ENCODE measurements around the gene MAVS.
"Not testable (repeated sequence)": the region's sequence is repeated elsewhere in the genome, so short reads cannot be mapped to it uniquely, and the experiment has no call there.

The MAVS gene

DNA sequence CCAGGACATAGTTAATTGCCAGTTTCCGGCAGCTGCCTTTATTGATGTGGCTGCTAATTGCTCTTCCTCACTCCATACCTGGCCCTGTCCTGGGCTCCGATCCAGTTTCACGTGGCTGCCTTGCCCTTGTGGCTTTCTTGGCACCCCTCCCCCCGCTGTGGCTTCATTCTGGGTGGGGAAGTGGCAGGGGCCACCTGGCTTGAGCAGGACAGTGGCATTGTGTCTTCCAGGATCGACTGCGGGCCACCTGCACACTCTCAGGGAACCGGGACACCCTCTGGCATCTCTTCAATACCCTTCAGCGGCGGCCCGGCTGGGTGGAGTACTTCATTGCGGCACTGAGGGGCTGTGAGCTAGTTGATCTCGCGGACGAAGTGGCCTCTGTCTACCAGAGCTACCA lies 10.8 kb downstream of the MAVS start:
- DNase-seq, result no peak

DNA sequence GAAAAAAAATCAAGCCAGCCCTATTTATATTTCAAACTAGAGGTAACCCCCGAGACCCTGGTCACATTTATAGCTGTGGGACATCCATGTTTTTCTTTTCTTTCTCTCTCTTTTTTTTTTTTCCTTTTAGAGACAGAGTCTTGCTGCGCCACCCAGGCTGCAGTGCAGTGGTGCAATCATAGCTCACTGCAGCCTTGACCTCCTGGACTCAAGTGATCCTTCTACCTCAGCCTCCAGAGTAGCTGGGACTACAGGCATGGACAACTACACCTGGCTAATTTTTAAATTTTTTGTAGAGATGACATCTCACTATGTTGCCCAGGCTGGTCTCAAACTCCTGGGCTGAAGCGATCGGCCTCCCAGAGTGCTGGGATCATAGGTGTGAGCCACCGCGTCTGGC lies 12.1 kb downstream of the MAVS start:
- DNase-seq, result no peak

DNA sequence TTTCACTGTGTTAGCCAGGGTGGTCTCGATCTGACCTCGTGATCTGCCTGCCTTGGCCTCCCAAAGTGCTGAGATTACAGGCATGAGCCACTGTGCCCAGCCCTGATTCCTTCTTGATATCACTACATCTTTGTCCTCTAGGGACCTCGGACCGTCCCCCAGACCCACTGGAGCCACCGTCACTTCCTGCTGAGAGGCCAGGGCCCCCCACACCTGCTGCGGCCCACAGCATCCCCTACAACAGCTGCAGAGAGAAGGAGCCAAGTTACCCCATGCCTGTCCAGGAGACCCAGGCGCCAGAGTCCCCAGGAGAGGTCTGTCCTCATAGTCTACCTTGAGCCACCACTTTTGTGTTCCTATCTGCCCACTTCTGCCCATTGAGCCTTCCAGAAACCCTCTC lies 14.6 kb downstream of the MAVS start:
- DNase-seq, result no peak

DNA sequence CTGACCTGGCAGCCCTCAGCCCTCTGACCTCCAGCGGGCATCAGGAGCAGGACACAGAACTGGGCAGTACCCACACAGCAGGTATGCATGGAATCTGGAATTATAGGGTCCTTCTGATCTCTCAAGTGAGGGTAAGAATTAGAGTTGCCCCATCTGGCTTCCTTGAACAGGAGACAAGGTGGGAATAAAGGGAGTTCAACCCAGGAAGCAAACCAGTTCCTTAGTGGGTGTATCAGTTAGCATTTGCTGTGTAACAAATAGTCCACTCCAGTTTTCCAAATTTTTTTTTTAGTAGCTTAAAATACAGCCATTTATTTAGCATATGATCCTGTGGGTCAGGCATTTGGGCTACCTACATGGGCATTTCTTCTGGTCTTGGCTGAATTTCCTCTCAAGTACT lies 15.7 kb downstream of the MAVS start:
- no peak for DNase-seq

DNA sequence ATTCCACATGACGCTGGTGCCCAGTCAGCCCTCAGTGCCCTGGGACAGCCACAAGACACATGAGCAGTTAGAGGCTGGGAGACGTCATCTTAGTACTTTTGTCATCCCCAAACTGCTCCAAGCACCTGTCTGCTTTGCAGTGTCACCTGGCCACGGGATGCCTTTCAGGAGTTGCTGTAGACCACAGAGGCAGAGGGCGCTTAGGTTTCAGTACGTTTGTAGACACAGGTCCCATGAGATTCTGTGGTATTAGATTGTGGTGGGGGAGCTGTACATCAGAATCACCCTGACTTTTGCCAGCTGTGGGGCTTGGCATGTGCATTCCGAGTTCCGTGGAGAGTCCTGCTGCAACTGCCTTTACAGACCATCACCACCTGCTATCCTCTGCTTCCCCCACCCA lies 16.7 kb downstream of the MAVS start:
- DNase-seq, result no peak

DNA sequence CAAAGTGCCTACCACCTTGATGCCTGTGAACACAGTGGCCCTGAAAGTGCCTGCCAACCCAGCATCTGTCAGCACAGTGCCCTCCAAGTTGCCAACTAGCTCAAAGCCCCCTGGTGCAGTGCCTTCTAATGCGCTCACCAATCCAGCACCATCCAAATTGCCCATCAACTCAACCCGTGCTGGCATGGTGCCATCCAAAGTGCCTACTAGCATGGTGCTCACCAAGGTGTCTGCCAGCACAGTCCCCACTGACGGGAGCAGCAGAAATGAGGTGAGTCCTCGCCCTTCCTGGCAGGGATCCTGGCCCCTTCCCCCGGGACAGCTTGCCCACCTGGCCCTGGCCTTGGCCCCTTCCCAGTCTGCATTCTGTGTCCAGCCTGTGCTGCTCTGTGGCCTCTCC lies 17.9 kb downstream of the MAVS start:
- no peak for DNase-seq

DNA sequence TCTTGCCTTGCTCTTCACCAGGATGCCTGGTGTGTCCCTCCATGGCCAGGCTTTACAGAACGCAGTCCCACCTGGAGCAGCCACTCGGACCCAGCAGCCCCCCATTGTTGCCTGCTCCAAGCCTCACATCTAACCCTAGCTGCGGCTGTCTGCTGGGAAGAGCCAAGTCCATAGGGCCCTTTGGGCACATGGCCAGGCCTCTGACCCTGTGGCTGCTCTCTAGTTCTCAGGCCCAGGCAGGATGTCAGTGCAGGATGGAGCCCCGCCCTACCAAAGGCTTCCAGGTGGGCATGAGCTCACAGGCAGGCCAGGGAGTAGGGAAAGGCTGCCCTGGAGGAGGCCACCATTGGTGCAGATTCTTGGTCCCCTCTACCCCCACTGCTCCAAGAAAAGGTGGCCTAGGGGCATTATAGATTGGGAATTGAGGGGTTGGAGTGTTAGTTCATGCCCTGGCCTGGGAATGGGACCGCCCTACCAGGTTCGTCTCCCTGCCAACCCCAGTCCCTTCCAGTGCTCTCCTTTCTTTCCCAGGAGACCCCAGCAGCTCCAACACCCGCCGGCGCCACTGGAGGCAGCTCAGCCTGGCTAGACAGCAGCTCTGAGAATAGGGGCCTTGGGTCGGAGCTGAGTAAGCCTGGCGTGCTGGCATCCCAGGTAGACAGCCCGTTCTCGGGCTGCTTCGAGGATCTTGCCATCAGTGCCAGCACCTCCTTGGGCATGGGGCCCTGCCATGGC lies 18.7 kb downstream of the MAVS start:
- DNase-seq, result no peak

DNA sequence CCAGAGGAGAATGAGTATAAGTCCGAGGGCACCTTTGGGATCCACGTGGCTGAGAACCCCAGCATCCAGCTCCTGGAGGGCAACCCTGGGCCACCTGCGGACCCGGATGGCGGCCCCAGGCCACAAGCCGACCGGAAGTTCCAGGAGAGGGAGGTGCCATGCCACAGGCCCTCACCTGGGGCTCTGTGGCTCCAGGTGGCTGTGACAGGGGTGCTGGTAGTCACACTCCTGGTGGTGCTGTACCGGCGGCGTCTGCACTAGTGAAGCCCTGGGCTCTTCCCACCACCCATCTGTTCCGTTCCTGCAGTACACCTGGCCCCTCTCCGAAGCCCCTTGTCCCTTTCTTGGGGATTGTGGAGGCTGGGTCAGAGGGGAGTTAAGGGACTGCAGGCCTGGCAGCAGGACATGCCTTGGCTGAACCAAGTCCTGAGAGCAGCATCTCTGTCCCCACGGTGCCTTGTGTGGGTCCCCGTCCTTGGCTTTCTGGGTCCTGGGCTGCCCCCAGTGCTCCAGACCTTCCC lies 19.3 kb downstream of the MAVS start:
- no peak for DNase-seq

DNA sequence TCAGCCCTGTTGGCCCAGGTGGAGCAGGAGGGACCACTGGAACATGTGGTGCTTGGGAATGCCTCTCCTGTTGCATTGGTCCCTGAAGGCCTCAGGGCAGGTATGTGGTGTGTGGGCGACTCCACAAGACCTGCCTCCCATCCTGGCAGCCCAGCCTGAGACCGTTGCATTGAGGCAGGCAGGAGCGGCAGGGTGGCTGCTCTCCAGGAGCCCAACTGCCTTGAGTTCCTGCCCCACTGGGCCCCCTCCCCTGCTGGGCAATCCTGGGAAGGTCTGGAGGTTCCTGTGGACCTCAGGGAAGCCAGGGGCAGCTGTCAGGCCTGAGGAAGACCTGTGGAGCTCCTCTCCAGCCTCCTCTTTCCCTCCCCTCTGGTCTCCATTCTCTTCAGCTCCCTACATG lies 19.8 kb downstream of the MAVS start:
- DNase-seq, result no peak

DNA sequence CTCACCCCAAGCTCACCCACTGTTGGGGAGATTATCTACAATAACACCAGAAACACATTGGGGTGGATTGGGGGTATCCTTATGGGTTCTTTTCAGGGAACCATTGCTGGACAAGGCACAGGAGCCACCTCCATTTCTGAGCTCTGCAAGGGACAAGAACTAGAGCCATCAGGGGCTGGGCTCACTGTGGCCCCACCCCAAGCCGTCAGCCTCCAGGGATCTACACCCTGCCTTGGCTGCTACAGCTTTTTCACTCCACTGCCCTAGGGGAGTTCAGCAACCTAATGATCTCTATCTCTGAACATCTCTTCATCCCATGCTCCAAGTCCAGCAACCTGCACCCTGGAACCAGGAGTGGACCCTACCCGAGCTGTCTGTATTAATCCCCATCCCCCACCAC lies 21.2 kb downstream of the MAVS start:
- DNase-seq, result no peak

DNA sequence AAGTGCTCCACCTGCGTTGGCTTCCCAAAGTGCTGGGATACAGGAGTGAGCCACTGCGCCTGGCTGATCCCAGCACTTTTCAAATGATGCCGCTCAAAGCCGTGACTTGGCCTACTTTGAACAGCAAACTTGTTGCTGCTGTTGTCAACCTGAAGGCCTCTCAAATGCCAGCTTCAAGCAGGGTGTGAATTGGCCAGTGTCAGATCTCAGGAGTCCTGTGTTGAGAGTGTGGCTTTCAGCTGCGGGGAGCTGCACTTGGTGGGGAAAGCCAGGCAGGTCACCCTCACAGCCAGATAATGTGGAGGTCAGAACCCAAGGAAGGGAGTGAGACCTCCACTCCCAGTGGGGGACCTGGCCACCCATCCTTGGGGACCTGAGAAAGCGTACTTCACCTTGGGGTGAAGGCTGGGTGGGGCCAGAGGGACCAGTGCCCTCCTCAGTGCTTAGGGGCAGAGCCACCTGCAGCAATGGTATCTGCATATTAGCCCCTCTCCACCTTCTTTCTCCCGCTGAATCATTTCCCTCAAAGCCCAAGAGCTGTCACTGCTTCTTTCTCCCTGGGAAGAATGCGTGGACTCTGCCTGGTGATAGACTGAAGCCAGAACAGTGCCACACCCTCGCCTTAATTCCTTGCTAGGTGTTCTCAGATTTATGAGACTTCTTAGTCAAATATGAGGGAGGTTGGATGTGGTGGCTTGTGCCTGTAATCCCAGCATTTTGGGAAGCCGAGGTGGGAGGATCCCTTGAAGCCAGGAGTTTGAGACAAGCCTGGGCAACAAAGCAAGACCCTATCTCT lies 23.4 kb downstream of the MAVS start:
- no peak for DNase-seq

DNA sequence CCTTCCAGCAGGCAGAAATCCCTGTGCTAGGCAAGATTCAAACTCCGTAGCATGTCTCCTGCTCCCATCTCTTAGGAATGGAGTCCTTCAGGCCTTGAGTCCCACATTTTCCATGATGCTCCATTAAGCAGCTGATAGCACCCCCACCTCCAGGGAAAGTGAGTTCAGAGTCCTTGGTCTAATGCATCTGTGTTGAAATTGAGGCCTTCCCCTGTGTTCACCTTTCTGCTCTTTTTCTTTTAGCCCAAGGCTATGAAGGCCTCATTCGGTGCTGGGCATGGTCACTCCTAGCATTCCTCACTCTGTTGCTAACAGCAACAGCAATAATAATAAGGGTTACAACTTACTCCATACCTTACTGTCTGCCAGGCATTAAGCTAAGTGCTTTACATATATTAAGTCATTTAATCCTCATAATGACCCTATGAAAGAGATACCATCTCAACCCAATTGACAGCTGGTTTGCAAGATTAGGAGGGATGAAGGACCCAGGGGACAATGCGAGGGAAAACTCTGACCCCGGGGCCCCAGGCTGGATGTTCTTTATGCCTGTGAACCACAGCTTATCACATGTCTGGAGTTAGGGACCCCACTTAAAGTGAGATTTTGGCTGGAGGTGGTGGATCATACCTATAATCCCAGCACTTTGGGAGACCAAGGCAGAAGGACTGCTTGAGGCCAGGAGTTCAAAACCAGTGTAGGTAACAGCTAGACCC lies 25.1 kb downstream of the MAVS start:
- DNase-seq, result no peak

DNA sequence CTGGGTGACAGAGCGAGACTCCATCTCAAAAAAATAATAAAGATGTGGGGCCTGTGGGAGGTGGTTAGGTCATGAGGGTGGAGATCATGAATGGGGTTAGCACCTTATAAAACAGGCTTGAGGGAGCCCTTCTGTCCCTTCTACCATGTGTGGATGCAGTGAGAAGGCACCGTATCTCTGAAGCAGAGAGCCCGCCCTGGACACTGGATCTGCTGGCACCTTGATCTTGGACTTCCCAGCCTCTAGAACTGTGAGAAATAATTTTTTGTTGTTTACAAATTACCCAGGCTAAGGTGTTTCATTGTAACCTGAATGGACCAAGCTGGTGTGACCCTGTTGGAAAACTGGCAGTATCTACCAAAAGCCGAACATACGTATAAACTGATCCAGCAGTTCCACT lies 26.9 kb downstream of the MAVS start:
- DNase-seq, result no peak

DNA sequence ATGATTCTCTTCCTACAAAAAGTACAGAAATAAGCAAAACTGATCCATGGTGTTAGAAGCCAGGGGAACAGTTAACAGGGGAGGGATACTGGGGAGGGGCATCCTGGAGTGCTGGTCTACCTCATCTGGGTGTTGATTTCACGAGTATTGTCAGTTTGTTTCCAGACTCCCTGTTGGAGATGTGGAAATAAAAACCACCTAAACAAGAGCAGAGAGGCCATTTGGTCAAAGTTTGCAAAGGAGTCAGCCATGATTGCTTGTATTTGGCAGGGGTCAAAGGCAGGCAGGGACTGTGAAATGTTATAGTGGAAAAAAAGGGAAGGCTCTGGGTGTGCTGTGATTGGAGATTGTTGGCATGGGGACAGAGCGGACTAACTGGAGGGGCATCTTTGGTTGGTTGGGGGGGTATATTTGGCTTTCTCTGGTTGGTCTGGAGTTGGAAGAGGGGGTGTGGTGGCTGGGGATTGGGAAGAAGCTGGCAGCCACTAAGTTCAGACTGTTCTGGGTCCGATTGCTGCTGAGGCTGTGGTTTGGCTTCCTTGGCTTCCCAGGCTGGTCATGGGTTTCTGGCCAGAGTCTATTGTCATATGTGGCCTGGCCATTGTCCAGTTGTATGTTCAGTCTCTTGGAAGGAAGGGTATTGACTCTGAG lies 27.7 kb downstream of the MAVS start:
- DNase-seq, result no peak

DNA sequence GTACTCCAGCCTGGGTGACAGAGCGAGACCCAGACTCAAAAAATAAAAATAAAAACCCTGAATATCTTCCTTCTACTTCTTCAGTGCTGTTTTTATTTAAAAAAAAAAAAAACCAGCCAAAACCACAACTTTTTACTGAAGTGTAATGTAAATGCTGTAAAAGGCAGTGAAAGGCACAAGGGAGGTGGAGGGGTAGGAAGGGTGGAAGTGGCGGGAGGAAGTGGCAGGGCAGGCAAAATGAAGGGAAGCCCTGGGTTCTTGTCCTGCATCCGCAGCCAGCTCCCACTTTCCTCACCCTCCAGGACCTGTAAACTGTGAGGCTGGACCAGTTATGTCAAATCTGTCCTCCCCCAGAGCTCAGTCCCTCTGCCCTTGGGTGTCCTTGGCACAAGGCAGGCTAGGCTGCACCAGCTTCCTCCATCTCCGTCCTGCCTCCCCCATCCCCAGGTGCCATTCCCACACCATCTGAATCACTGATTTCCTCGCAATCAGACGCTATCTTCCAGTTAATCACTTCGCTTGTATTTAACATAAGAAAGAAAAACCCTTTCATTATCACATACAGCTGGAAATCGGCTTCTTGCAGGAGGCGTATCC lies 28.8 kb downstream of the MAVS start:
- DNase-seq, result no peak

DNA sequence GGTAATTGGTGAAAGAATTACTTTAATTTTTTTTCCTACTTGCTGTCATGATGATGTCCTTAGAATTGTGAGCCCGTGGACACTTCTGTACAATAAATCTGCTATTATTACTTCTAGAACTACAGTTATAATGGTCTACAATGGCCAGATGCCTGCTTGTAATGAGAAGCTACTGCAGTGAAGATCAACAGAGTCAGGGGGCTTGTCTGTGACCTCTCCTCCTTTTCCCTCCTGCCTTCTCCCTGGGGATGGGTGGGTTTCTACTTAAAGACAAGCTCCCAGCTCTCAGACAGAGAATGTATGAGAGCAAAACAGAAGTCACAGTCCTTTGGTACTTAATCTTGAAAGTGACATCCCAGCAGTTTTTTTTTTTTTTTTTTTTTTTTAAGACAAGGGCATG lies 29.4 kb downstream of the MAVS start:
- no peak for DNase-seq

DNA sequence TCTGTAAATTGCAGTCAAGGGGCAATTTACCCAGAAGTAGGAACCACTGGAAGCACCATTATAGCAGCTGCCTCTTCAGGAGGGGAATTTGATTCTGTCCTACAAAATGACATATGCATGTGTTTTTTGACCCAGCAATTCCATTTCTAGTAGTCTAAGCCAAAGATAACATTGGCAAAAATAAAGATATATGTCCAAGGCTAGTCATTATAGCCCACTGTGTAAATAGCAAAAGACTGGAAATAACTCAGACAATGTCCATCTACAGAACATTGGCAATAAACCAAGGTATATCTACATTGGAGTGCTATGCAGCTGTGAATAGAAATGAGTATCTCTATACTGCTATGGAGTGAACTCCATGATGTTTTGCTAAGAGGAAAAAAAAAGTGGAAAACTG lies 30.0 kb downstream of the MAVS start:
- no peak for DNase-seq

DNA sequence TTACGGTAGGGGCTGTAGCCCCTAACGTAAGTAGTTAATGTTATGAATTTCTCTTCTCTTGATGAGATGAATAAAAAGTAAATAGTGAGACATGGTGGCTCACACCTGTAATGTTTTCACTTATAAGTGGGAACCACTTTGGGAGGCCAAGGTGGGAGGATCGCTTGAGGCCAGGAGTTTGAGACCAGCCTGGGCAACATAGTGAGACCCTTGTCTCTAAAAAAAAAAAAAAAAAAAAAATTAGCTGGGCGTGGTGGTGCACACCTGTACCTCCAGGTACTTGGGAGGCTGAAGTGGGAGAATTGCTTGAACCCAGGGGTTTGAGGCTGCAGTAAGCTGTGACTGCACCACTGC lies 32.3 kb downstream of the MAVS start:
- not testable (repeated sequence) for DNase-seq

DNA sequence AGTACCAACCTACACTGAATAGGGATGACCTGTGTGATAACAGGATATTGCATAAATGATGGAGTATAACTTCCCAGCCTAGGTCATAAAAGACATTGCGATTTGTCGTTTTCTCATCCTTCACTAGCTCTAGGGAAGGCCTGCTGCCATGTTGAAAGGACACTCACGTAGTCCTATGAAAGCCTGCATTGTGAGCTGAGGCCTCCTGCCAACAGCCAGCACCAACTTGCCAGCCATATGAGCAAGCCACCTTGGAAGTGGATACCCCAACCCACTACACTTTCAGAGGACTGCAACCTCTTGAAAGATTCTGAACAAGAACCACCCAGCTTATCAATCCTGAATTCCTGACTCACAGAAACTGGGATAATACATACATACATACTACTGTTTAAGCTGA lies 39.1 kb downstream of the MAVS start:
- no peak for DNase-seq

DNA sequence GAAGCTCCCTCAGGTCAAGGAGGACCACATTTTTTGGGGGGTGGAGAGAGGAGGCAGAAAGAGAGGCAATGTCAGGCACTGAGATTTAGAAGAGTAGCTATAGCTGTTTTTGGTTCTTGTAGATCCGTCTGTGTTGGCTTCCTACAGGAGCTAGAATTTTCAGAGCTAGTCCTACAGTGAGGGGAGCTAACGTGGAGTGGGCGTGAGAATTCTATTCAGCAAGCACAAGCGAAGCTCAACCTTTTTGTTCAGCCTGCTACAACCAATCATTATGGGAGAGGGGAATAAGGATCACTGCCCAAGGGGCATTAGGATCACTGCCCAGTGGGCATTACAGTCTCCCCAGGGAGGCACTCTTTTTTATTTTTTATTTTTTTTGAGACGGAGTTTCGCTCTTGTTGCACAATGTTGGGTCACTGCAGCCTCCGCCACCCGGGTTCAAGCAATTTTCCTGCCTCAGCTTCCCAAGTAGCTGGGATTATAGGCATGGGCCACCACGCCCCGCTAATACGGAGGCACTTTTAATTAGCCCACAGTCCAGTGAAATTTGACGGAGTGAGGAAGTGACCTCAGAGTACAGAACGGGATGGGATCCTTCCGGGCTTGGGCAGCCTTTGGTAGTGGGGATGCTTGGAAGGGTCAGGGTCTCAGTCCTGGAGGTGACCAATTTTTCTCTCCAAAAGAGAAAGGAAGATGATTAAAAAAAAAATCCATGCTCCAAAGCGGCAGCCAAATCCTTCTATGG lies 41.4 kb downstream of the MAVS start:
- DNase-seq, result no peak

DNA sequence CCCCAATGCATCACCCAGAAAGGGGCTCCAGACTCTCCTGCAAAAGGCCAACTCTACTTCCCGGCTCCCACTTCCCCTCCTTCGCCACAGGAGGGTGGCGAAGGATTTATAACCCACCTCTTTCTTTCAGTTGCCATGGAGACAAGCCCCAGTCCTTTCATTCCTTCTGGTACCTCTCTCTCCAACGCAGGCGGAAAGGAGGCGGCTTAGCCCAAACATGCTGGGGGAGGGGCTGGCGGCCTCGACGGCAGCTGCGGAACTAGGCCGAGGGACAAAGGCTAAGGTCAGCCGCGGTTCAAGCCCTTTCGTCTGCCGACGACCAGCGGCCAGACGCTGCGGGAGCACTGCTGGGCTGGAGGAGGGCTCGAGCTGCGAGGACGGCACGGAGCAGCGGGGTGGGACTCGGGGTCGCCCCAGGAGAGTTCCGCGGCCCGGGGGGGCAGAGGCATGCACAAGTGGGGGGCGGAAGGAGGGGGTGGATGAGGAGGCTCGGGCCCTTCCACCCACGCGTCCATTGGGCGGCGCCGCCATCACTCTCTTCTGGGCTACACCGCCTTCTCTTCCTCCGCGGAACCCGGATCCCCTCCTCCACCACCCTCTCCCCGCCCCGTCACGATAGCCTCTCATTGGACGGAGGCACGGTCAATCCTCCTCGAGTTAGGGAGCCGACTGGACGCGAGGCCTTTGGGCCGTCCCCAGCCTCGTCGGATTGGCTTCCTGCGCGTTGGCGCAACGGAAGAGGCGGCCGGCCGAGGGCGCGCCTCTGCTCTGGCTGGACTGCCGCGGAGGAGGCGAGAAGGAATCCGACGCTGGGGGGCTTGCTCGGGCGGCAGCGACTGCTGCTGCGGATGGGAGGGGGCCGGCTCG lies 42.2 kb downstream of the MAVS start, which contains the start of gene PANK2:
Gene PANK2, plus strand, starts transcription at position 766 of the 867 bp plus-strand sequence.
- DNase-seq, result peak; percentile 96

Measured in stimulated activated CD4-positive, alpha-beta T cell treated with anti-CD3 and anti-CD28 coated beads, Interleukin-4, amount 100 ng/mL, for 1 hour (primary cell).